Tongue (tissue), 2 donors: ENCODE measurements around the gene OAF. TPM values are rescaled to one million over a fixed set of nuclear protein-coding genes. Genes with fewer than 3 reads are reported as not detected.

ENCODE experiments used
- DNase-seq: peaks from one replicate; pipeline ENCODE4 v3.0.0-alpha.2; 2015
- total RNA-seq: library from RNA; depleted of rRNA; stranded (reverse); fragments of >200 nt; gene quantifications from one replicate; pipeline ENCODE4 v1.2.3, GENCODE V29; 2014

OAF gene
- total RNA-seq, 1 donor from 2014 or later = 43.3 TPM

DNA sequence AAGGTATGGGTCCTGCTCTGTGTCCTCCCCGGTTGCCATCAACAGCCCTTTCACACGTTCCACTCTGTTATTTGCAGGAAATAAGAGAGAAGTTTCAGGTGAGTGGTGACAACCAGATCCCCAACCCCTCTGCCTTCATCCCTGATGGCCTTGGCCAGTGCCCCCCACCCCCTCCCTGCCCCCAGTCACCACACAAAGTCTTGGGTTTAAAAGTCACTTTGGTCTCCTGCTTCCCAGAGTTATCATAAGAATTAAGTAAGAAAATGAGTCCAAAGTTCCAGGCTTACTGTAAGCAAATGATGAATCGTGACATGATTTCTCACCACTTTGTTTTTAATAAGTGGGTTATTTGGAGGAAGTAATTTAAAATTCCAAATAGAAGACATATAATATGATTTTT, 9.2 kb upstream of the OAF start:
- DNase-seq = no peak

DNA sequence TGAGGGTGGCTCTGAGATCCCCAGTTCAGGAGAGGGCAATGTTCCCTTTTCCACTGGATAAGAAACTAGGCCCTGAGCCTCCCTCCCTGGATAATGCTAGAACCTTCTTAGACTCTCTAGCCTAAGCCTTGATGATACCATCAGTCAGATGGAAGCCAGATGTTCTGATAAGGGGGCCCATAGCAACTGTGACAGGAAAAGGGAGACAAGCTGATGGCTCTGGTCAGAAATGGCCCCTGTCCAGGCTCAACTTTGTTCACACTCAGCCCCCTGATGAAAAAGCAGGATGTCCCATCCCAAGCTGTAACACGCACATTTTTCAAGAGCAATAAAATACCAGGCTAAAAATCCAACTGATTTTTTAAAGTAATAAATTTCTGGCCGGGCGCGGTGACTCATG, 7.2 kb upstream of the OAF start:
- DNase-seq = no peak

DNA sequence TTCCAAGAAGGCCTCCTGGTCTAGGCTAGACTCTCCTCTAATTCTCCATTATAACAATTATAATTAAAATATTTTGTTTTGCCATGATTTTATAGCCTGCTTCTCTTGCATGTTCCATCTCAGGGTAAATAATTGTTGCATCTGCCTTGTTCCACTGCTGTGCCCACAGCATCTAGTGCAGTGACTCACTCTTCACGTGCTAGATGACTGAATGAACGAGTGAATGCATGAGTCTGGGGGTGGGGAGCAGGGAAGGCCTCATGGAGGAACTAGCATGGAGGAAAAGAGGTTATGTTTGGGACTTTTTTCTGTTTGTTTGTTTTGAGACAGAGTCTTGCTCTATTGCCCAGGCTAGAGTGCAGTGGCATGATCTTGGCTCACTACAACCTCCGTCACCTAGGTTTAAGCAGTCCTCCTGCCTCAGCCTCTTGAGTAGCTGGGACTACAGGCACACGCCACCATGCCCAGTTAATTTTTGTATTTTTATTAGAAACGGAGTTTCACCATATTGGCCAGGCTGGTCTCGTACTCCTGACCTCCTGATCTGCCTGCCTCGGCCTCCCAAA, 5.2 kb upstream of the OAF start:
- DNase-seq = no peak

DNA sequence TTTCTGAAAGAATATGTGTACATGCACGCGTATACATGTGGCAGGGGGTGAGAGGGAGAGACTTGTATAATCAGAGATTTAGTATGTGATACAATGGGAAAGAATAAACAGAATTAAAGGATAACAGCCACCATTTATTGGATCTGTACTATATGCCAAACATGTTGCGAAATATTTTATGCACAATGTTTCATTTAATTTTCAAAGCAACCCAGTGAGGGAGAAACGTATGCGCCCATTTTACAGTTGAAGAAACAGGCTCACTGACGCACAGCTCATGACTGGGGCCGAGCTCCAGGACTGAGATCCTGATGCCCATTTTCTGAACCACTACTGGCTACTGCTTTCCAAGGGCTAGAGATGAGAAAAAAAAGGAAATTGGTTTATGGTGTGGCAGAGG, 3.3 kb upstream of the OAF start:
- DNase-seq = no peak

DNA sequence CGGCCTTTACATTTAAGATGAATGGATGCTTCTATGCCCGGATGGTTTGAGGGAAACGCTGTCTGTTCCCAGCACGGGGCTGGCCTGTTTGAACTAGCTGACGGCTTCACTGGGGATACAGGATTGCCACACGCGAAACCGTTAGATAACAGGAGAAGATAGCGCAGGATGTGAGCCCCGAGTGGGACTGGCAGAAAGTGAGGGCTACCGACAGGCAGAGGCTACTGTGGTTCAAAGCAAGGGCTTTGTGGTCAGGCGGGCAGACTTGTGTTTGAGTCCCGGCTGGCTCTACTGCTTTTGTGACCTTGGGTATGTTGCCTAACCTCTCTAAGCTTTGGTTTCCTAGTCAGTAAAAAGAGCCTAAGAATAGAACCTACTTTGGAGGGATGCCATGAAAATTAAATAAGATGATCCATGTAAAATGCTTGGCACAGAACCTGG, 2.8 kb upstream of the OAF start:
- no peak for DNase-seq

DNA sequence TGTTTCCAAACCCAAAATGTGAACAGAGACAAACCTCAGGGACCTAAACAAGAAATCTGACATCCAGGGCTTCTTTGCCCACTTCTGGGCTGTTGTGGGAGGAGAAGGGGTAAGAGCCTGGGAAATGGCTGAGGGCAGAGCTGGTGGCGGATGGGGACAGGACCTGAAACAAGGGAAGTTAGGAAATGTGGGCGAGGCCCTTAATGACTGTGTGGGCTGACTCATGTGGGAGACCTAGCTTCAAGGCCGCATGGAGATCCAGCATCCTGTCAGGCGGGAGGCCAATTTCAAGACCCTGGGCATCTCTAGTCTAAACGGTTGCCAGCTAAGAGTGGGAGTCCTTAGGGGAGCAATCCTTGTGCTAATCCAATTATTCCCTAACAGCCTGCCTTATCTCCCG, 2.1 kb upstream of the OAF start:
- DNase-seq = no peak

DNA sequence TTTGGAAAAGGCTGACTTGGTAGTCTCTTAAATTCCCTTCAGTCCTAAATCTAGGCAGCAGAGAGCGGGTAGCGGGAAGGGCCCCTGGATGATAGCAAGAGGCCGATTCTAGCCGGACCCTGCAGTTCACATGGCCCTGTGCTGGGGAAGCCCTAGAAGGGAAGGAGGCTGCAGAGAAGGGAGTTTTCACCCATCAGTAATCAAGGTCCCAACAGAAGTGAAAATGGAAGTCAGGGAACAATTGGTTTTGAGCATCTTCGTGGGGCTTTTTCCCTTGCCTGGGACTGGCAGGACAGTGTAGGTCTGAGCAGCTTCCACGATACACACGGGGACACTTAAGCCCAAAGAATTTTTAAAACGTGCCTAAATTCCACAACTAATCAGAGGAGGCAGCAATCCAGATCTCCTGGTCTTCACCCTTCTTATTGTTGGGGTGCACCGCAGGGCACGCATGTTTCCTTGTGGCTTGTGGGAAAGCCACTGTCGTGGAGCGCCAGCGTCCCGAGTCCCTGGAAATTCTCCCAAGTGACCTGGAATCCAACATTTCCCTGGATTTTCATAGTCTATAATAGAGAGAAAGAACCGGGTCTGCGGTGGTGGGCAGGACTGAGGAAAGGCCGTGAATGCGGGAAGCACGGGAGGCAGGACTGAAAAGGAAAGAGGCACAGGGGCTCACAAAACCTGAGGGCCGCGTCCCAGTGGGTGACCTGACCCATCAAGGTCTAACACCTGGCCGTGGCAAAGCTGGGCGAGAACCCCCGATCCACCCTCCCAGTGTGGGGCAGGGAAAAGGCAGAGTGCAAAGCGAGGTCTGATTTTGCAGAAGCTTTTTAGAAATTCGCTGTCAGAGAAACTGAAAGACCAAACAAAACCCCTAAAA, 846 bp upstream of the OAF start:
- no peak for DNase-seq

DNA sequence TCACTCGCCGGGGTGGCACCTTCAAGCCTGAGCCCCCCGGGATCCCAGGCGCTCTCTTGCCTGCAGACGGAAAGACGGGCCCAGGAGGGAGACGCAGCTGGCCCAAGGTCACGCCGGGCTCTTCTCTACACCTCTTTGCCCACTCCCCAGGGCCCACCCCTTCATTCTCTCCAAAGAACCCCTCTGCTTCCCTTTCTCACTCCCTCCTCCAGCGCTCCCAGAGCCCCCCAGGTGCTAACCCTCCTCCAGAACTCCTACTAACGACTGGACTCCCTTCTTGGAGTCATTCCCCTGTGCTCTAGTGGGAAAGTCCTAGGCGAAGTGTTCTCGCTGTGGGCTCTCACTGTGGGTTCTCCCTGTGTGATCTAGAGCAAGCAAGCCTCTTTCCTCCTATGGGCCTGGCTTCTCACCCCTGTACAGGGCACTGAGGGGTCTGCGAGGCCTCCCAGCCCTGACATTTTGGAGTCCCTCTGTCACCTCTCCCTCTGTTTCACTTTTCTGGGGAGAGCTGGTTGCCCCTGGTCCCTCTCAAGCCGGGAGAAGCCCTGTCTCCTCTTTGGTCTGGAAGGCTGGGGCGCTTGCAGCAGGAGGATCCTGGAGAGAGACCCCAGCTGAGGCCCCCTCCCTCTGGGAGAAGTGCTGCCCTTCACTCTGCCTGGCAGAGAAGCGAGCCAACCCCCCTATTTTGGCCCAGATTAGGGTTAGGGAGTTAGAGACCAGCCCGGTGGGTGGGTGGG, 858 bp downstream of the OAF start:
- DNase-seq = no peak

DNA sequence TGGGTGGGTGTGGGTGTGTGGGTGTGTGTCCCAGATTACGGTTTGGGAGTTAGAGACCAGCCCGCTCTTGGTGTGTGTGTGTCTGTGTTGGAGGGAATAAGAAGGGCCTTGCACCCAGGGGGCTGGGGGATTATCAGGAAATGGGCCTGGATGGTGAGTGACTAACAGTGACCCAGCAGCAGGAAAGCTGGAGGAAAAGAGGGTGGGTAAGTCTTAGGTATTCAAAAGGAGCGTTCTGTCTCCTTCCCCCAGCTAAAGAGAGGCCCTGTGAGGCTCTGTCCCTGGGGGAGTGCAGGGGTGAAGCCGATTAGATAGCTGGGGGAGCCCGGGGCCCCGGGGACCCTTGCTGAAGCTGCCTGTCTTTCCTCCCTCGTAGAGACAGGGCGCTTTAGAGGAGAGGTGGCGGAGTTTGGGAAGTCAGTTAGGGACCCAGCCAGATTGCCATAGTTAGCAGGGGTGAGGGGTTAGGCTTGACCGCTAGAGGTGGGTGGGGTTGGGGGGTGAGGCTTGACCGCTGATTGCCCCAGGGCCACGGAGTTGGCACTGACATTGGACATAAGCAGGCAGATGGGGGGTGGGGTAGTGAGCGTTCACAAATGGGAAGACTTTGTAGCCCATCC, 1.5 kb downstream of the OAF start:
- no peak for DNase-seq

DNA sequence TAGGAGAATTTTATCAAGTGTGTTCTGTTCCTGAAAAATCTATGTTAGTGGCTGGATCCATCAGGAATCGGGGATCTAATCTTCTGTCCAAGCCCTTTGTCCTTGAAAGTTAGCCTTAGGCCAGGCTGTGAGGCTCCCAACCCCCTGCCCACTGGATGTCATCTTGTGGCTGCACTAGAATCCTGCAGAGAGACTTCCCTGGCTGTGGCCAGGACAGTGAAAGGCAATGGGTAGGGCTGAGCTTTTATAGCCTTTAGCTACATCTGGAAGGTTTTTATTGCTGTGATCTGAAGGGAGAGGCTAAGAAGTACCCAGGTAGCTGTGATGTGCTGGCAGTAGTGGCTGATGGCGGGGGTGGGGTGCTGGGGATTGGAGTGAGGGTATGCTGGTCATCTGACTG, 2.1 kb downstream of the OAF start:
- no peak for DNase-seq

DNA sequence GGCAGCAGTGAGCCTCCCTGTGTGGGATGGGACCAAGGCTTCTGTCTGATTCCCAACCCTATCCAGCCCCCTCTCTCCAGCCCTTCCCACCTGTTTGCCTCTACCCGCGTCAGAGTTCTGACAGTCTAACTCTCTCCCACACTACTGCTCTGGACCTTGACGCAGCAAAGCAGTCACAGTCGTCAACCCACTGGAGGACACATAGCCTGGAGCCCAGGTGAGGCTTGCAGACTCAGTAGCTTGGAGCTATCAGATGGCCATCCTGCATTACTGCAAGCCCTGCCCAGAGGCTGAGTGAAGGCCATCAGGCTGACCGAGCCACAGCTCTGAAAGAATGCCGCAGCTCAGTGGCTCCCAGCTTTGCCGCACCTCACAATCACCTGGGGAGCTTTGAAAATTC, 3.7 kb downstream of the OAF start:
- no peak for DNase-seq

DNA sequence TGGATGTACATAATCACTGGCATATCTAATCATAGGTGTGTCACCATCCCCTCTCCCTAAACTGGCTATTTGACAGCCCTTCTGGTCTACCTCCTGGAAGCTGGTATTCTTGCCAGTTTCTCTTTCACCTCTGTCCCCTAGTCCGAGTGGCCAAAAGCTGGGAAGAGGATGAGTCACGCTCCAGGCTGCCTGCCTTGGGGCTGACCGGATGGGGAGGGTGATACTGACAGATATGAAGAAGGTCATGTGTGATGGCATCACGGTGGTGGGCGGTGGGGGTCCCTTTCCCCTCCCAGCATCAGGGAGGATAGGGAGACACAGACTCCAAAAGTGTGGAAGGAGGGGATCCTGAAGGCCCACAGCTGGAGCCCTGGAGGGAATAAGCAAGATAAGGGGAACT, 4.8 kb downstream of the OAF start:
- DNase-seq = no peak

DNA sequence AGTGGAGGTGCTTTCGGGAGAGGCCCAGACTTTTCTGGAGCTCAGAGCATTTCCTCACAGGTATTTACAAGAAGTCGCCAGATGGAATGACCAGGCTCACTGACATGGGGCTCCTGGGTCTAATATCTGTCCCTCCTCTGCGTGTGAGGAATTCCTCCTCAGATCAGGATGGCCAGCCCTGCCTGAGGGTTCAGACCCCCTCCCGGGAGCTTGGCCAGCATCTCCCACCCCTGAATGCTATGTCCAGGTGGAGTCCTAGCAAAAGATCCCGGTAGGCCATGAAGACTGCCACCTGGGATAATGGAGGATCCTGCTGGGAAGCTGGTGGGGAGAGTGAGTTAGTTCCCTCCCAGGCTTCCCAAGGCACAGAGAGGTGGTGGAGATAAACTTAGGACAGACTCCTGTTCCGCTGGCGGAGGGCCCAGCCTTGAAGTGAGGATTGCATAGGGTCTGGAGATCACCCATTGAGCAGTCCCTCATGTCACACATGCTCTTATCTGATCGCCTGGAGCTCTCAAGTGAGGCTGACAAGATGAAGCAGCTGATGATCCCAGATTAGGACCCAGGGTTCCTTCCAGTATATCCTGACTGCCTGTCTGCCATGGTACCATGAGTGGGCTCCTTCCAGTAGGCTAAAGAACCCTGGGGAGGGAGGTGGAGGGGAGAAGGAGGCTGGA, 5.7 kb downstream of the OAF start:
- DNase-seq = no peak

DNA sequence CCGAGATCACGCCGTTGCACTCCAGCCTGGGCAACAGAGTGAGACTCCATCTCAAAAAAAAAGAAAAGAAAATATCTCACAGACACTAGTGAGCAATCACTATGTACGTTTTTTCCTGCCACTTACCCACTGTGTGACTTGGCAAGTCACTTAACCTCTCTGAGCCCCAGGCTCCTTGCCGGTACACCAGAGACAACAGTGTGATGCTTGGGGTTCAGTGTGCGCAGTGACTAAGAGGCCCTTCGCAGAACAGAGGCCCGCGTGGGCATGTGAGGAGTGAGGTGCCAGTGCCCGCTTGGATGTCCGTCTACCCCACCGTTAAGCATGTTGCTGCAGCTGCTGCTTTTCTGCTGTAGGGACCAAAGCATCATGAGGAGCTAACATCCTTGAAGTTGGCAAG, 6.7 kb downstream of the OAF start:
- DNase-seq = no peak

DNA sequence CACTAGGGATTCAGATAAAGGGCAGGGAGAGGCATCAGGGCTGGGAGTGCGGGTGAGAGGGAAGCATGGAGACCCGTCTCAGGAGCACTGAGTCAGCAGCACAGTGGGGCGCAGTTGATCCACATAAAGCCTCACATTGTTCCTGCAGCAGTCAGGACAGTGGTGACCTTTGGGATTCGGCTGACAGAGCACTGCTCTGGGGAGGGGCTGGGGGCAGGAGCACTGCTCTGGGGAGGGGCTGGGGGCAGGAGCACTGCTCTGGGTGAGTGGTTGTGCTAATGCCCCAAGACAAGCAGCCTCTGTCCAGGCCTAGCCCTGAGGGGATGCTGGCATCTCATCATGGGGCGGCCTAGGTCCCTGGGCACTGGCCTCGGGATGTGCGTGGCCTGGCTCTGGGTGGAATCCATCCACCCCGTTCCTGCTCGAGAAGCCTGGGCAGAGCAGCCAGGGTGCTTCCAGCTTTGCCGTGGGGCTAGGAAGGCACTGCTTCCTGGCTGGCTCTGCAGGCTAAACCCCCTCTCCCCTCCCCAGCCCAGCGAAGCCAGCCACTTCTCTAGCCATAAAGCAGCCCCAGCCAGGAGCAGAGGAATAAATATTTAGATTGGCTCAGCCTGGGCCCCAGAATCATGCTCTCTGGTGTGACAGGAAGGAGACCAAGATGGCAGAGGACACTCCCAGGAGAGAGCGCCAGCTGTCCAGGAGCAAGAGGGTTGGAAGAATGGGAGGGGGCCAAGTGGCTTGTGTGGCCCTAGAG, 7.3 kb downstream of the OAF start:
- DNase-seq = no peak

DNA sequence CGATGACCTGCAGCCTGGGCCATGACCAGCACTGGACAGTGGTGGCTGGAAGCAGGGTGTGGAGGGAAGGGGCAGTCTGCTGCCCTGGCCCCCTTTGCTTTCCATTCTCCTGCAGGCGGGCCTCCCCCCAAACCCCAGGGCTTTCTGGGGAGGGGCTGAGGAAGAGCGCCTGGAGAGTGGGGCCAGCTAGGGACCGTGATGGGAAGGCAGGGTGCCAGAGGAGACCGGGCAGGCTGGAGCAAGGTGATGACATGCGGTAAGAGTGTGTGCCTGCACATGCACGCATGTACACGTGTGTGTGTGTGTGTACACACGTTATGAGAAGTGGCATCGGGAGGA, 7.8 kb downstream of the OAF start:
- DNase-seq = no peak

DNA sequence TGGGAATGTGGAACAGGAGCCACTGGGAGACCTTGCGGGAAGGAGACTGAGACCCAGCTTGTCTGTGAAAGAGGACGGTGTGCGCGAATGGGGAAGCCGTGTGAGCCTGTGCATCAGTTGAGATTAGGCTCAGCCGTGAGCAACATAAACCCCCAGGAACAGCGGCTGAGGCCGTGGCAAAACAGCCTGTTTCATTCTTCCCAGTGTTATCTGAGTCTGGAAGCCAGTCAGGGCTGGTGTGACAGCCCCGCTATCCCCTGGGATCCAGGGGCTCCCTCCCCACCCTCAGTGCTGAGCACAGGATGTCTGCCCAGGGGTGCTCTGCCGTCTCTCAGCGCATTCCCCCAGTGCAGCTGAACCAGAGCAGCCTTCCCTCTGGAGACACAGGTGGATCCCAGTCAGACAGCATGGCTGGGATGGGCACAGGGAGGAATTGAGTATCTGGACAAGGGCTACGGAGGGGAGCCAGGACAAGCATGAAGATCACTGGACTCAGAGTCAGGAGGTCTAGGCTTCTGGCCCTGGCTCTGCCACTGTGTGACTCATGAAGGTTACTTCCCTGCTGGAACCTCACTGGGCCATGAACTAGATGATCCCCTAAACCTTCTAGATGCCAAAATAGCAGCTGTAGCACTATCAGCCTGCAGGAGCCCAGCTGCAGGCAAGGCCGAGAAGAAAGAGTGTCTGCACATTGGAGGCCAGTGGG, 8.6 kb downstream of the OAF start:
- DNase-seq = peak; percentile 57

DNA sequence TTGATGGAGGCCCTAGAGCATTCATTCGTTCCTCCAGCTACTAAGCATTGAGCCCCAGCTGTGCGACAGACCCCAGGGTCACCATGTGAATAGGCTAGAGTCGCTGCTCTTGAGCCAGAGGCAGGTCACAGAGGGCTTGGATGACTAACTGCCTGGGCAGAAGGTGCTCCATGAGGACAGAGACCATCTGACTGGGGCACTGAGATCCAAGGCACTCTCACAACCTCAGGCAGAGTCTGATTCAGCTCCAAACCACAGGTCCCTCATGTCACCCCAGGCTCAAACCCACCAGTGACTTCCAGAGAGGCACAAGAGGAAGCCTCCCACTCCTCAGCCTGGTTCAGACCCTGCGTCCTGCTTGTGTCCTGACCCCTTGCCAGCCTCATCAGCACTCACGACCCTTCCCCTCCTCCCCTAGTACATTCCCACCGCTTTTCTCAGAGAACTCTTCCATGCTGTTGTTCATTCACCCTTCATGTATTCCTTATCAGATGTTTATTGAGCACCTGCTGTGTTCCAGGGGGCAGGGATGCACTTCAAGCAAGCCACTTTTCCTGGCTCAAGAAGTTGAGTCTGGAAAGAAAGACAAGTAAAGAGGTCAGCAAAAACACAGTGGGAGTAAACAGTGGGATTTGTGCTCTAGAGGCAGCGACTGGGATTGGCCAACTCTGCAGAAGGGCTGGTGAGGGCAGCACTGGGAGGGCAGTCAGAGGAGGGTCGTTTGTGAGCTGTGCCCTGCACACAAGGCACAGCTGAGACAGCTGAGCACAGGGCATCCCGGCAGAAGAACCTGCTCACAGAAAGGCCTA, 9.3 kb downstream of the OAF start:
- no peak for DNase-seq

DNA sequence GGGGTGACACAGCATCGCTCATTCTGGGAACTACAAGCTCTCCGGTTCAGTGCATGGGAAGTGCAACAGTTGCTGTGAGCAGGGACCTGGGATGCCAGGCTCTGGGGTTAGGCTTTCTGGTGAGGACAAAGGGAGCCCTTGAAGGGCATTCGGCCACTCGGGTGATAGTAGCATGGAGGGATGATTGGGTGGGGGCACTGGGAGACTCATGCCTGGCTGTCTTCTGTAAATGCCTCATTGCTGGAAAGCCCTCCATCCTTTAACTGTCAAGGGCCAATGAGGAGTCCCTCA, 9.9 kb downstream of the OAF start:
- DNase-seq = no peak

DNA sequence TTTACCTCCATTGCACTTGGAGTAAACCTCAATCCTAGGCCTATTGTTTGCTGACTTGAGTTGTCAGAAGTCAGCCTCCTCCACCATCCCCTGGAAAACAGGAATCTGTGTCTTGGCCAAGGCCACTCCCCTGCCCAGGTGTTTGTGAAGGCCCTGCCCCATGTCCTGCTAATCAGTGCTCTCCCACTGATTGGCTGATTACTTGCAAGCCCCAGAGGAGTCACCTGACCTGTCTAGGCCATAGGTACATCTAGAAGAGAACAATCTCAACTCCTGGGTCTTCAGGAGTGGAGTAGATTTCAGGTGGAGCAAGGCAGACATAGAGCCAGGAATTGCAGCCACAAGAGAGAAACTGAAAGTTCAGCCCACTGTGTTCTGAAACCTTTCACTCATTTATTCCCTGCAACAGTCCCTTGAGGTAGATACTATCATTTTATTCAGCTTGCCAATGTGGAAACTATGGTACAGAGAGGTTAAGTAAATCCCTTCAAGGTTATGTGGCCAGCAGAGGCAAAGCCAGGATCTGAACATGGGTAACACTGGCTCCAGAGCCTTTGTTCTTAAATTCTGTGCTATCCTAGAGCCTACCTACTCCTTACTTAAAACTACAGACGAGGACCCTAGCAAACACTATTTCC, 10.4 kb downstream of the OAF start:
- DNase-seq = no peak
